MG63 (cell line): ENCODE results near the gene DCDC2B. TPM values are rescaled to one million over a fixed set of nuclear protein-coding genes. Genes with fewer than 3 reads are reported as not detected.

Experiments used
- total RNA-seq: library from RNA; depleted of rRNA; stranded (reverse); fragments of >200 nt; shearing (Covaris generic); gene quantifications from 2 replicates; pipeline ENCODE4 v1.2.3, GENCODE V29; 2014; ENCODE audit warnings: low replicate concordance; rRNA removed

Gene DCDC2B
- total RNA-seq, 1 experiment from 2014 or later, result not detected

Other genes with a start within 250 kb of the DCDC2B start
- gene KHDRBS1, start 195.2 kb upstream of the DCDC2B start, total RNA-seq, result 123 and 150 TPM in 2 replicates
- gene TMEM39B, start 136.2 kb upstream of the DCDC2B start, total RNA-seq, result 7.3 and 13.0 TPM in 2 replicates
- gene KPNA6, start 101.0 kb upstream of the DCDC2B start, total RNA-seq, result 38.6 and 43.0 TPM in 2 replicates
- 78.6 and 87.6 TPM in 2 replicates for gene TXLNA, start 29.4 kb upstream of the DCDC2B start, total RNA-seq
- gene CCDC28B, start 8.5 kb upstream of the DCDC2B start, total RNA-seq, result 1.5 TPM in 1 of 2 replicates, not detected in the other
- 1.4 and 3.8 TPM in 2 replicates for gene IQCC, start 3.4 kb upstream of the DCDC2B start, total RNA-seq
- 12.2 and 14.5 TPM in 2 replicates for gene TMEM234, start 13.3 kb downstream of the DCDC2B start, total RNA-seq
- 515 and 870 TPM in 2 replicates for gene EIF3I, start 13.3 kb downstream of the DCDC2B start, total RNA-seq
- gene FAM167B, start 38.1 kb downstream of the DCDC2B start, total RNA-seq, result 0.30 TPM in 1 of 2 replicates, not detected in the other
- gene LCK, start 42.2 kb downstream of the DCDC2B start, total RNA-seq, result not detected in 2 replicates
- 88.0 and 98.3 TPM in 2 replicates for gene HDAC1, start 83.0 kb downstream of the DCDC2B start, total RNA-seq
- gene MARCKSL1, start 127.1 kb downstream of the DCDC2B start, total RNA-seq, result 12.6 and 19.1 TPM in 2 replicates
- gene FAM229A, start 153.4 kb downstream of the DCDC2B start, total RNA-seq, result 0.10 TPM in 1 of 2 replicates, not detected in the other
- gene TSSK3, start 153.4 kb downstream of the DCDC2B start, total RNA-seq, result not detected in 2 replicates
- 35.8 and 52.2 TPM in 2 replicates for gene BSDC1, start 185.4 kb downstream of the DCDC2B start, total RNA-seq